GM12892 (cell line): ENCODE measurements around the gene SLC4A9.

Source experiments
- POLR2A ChIP-seq: IDR thresholded peaks from 2 replicates; pipeline ENCODE4 v1.6.1; 2011; ENCODE audit warnings: low read depth, low read length, control low read depth
- POLR2AphosphoS5 ChIP-seq: IDR thresholded peaks from 2 replicates; pipeline ENCODE4 v1.6.1; 2011; ENCODE audit warnings: low read depth, low read length, control low read depth

- no peak for TF ChIP-seq POLR2AphosphoS5
- TF ChIP-seq POLR2A: no peak
Observed at GRCh38 chr5:140340605-140341121, 19.3 kb upstream of the SLC4A9 start.
